Heart right ventricle (tissue), 16 donors: Measurements from ENCODE around the gene CPEB2. TPM values are rescaled to one million over a fixed set of nuclear protein-coding genes. Genes with fewer than 3 reads are reported as not detected.

Experiments
- ATAC-seq, 8 donors: fragments of 200-7000 bp; cut with Tn5 transposase; one replicate each; pipeline ENCODE4 v1.9.1; 2020; ENCODE audit warnings: mild to moderate bottlenecking in 8 of 8, moderate library complexity in 8 of 8, moderate number of reproducible peaks in 1 of 8
- DNase-seq, 2 donors: peaks; one replicate each; pipeline ENCODE4 v3.0.0-alpha.2; 2020
- H3K27ac ChIP-seq, 10 donors: fragments of 200-600 bp; sonication (generic) in 2 of 10; one replicate each; pipeline versions ENCODE4 v1.5.0 to v1.8.0; 2020 to 2022; ENCODE audit warnings: mild to moderate bottlenecking in 3 of 10
- H3K27me3 ChIP-seq, 7 donors: fragments of 200-600 bp; one replicate each; pipeline ENCODE4 v1.8.0; 2021 to 2022; ENCODE audit warnings: mild to moderate bottlenecking in 2 of 7
- H3K36me3 ChIP-seq, 9 donors: fragments of 200-600 bp; sonication (generic) in 1 of 9; one replicate each; pipeline versions ENCODE4 v1.5.0 to v1.8.0; 2020 to 2022; ENCODE audit warnings: mild to moderate bottlenecking in 2 of 9
- H3K4me1 ChIP-seq, 9 donors: fragments of 200-600 bp; sonication (generic) in 1 of 9; one replicate each; pipeline versions ENCODE4 v1.5.0 to v1.8.0; 2020 to 2022; ENCODE audit warnings: mild to moderate bottlenecking in 4 of 9
- H3K4me3 ChIP-seq, 10 donors: fragments of 200-600 bp; sonication (generic) in 2 of 10; one replicate each; pipeline versions ENCODE4 v1.5.0 to v1.8.0; 2020 to 2022; ENCODE audit warnings: mild to moderate bottlenecking in 7 of 10, moderate library complexity in 2 of 10
- H3K9me3 ChIP-seq, 11 donors: fragments of 200-600 bp in 10 of 11; sonication (generic) in 2 of 11; one replicate each; pipeline versions ENCODE4 v1.5.0 to v1.8.0; 2013 to 2022; ENCODE audit warnings: mild to moderate bottlenecking in 2 of 11, control low read depth in 1 of 11, moderate library complexity in 1 of 11
- CTCF ChIP-seq, 9 donors: fragments of 200-600 bp; sonication (generic) in 2 of 9; IDR thresholded peaks; one replicate each; pipeline versions ENCODE4 v1.5.0 to v1.8.0; 2021 to 2022; ENCODE audit warnings: antibody characterized with exemption in 9 of 9, mild to moderate bottlenecking in 5 of 9, moderate library complexity in 1 of 9
- WGBS, 2 donors: extraction: QIAGEN DNeasy Blood & Tissue Kit; methylation state at CpG; one replicate each; pipeline ENCODE4 v1.1.7; 2013; ENCODE audit warnings: inconsistent platforms in 1 of 2; 5-methylcytosine and 5-hydroxymethylcytosine counted together
- intact Hi-C, 10 donors: fragments of 100-400 bp; cut with DNase I; formaldehyde crosslinking; loops; one replicate each; pipeline versions ENCODE4 v1.11.1 to v1.14.2; 2022
- polyA plus RNA-seq, 2 donors: library from polyadenylated mRNA; stranded (reverse); fragments of 200-250 nt; gene quantifications; one replicate each; pipeline ENCODE4 v1.2.3, GENCODE V29; 2013
- total RNA-seq, 10 donors: library from RNA; stranded (reverse); fragmentation: NEBNext Ultra II Directional in 3 of 10; extraction: Animal tissue kit (Norgen Biotek cat#: 25700) in 3 of 10; gene quantifications; one replicate each; pipeline versions ENCODE4 v1.2.1 to v1.2.4, GENCODE V29; 2021 to 2023
- donor health status: Arrhythmogenic right ventricular cardiomyopathy.
- donor health status: ischemic (EF 13 %, LVEDD 7.1; RV severe dilation, severe dysfunction).
- donor health status: healthy with polysubstance abuse.
- donor health status: DM: no; HTN: yes; CAD: no.
- donor health status: DM: no; HTN: no; CAD: no.
- donor health status: ischemic (EF 25% LVEDD 6.9; RV normal size, moderate dysfunction).
- donor health status: ischemic (EF 25% LVEDD 5.7; RV mildly dilated, moderate dysfunction).
- donor health status: healthy.
- donor health status: DM: yes; HTN: yes; CAD: no.
- donor health status: Ischemic cardiomyopathy.
- donor health status: ischemic (EF 35%, LVEDD 5.7; RV mildly dilated, moderate dysfunction).
- donor health status: nonischemic (EF 11% LVEDD 7.7; RV severe dilation, severe dysfunction).
- donor health status: DM: yes; HTN: yes; CAD: no.
- donor health status: PGD.
- donor health status: ischemic (EF 29% LVEDD 5.4; RV normal size, mild dysfunction).
- donor health status: nonischemic (EF 23%, LVEDD 6.1; RV moderate dilation, normal function).

CPEB2 gene
- total and polyA plus RNA-seq, 12 donors = 2.4 to 31.8 (median 21.1) TPM

GRCh38 chr4:15109600-15109999 is 107.3 kb downstream of the CPEB2 start:
- H3K27ac ChIP-seq = no peak overlapping the region
- H3K9me3 ChIP-seq = no peaks in the 10 kb centered on the region
- intact Hi-C loops = no loop called here
- ATAC-seq (no peak), DNase-seq (no peak)
- no peak overlapping the region for H3K4me3 ChIP-seq
- no peak for TF ChIP-seq CTCF (IDR thresholded peaks at IDR 0.05)
- H3K4me1 ChIP-seq = no peaks in the 10 kb centered on the region
- H3K27me3 ChIP-seq = no peaks in the 10 kb centered on the region
- no peaks in the 10 kb centered on the region for H3K36me3 ChIP-seq

DNA sequence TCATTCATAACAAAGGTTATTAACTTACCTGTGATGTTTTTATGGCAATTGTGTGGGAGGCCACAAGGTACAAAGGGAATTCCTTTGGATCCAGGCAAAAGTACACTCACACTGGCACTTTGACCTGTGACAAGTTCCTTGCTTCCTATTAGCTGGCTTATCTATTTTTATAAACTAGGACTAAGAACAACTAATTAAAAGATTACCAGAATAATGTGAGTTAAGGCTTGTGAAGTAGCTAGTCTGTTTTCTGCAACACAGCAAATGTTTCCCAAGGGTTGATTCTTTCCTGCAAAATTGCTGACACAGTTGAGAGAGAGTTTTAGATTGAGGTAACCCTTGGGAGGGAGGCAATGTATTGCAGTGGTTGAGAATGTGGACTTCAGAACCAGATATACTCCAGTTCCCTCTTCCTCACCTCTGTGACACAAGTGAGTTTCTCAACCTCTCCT is 107.9 kb downstream of the CPEB2 start:
- H3K9me3 ChIP-seq = no peaks in the 10 kb centered on the region
- H3K36me3 ChIP-seq = no peaks in the 10 kb centered on the region
- H3K27ac ChIP-seq = no peak overlapping the region
- no peak overlapping the region for H3K4me3 ChIP-seq
- no peak for TF ChIP-seq CTCF (IDR thresholded peaks at IDR 0.05)
- no peaks in the 10 kb centered on the region for H3K4me1 ChIP-seq
- ATAC-seq = no peak
- intact Hi-C loops = no loop called here
- H3K27me3 ChIP-seq = no peaks in the 10 kb centered on the region
- no peak for DNase-seq

DNA sequence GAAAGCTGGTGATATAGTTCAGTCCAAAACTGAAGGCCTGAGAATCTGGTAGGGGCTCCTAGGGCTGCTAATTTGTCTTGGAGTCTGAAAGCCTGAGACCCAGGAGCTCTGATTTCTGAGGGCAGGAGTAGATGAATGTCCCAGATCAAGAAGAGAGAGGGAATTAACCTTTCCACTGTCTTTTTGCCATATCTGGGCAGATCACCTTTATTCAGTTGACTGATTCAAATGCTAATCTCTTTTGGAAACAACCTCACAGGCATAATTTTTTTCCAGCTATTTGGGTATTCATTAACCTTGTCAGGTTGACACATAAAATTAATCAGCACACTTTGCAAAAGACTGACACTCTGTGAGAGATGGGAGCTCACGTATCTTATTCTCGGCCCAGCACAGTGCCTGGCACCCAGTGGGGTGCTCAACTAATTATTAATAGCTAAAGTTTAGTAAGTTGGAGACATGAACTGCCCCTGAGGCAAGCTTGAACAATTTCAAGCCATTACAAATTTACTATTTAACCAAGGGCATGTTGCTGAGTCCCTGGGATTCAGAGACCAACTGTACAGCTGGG is 114.3 kb downstream of the CPEB2 start:
- H3K4me3 ChIP-seq = no peak overlapping the region
- no peak for ATAC-seq
- 87 to 91% methylated on average over 2 of the region's 2 CpGs for WGBS, 2 donors

GRCh38 chr4:15117270-15117946 is 115.1 kb downstream of the CPEB2 start:
- no peak for TF ChIP-seq CTCF (IDR thresholded peaks at IDR 0.05)
- no peaks in the 10 kb centered on the region for H3K4me1 ChIP-seq
- intact Hi-C loops = no loop called here
- DNase-seq (no peak), ATAC-seq (no peak)
- H3K27me3 ChIP-seq = no peaks in the 10 kb centered on the region
- no peak overlapping the region for H3K27ac ChIP-seq
- H3K36me3 ChIP-seq = no peaks in the 10 kb centered on the region
- H3K9me3 ChIP-seq = peaks cover 0 to 6% (median 0%) of the 10 kb centered on the region in 11 donors
- H3K4me3 ChIP-seq = no peak overlapping the region
- WGBS, 2 donors = 85% methylated on average over 3 of the region's 3 CpGs

More for the DNA sequence above, 114.3 kb downstream of the CPEB2 start:
- no peak for DNase-seq
- Histone ChIP-seq H3K27me3 (no peaks in the 10 kb centered on the region), H3K9me3 (peaks cover 0 to 6% (median 0%) of the 10 kb centered on the region in 11 donors), H3K4me1 (no peaks in the 10 kb centered on the region), H3K36me3 (no peaks in the 10 kb centered on the region), H3K27ac (no peak overlapping the region)
- TF ChIP-seq CTCF (IDR thresholded peaks at IDR 0.05) = no peak
- intact Hi-C loops = no loop called here
